GM19438 (cell line): ENCODE measurements around the gene HIGD1A.

ENCODE experiments used
- ATAC-seq: cut with Tn5 transposase; IDR thresholded peaks from one replicate; pipeline ENCODE4 v1.9.1; 2021; ENCODE audit warnings: low read depth; ENCODE audit not compliant: unreplicated experiment

HIGD1A gene

GRCh38 chr3:42804106-42804830 lies at the start of gene HIGD1A:
Gene HIGD1A, minus strand, starts transcription at chr3:42804490. Its CDS starts 10,237 bp downstream, at chr3:42794253.
- ATAC-seq: peak; percentile 99

- no peak for ATAC-seq
These were observed 49.5 kb upstream of the HIGD1A start for GRCh38 chr3:42853739-42854302.

DNA sequence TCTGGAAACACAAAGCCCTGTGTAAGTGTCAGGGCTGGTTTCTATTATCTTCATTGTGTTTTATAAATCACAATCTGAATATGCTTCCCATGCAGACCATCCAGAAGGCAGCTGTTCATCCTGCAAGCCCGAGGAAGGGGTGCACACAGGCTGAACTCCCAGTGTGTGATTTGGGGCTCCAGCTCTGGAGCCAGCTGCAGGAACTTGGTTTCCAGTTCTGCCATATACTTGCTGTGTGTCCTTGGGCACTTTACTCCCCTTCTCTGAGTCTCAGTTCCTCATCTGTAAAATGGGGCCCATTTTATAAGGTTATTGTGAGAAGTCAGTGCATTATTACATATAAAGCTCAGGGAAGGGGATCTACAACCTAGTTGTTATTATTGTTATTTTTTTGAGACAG lies 48.8 kb upstream of the HIGD1A start:
- ATAC-seq: no peak

- no peak for ATAC-seq
These were observed 48.2 kb upstream of the HIGD1A start for GRCh38 chr3:42852441-42852840.

GRCh38 chr3:42851228-42851834 lies 47.0 kb upstream of the HIGD1A start:
- ATAC-seq: no peak

GRCh38 chr3:42850263-42850662 lies 46.0 kb upstream of the HIGD1A start:
- ATAC-seq: no peak

GRCh38 chr3:42849017-42849416 lies 44.7 kb upstream of the HIGD1A start:
- no peak for ATAC-seq

DNA sequence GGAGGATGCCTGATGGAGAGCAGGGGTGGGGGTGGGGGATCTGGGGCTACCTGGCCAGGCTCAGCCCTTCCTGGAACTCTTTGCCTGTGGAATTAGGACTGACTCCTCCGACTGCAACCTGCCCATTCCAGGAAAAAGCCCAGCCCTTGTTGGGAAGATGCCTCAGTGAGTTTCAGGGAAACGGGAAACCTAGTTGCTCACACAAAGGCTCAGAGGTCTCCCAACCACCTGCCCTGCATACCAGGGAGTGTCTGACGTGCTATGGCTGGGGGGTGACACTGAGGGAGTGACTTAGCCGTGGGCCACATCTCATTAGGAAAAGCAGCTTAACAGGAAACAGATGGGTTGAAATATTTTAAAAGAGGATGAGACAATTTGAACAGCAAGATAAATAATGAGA lies 43.4 kb upstream of the HIGD1A start:
- no peak for ATAC-seq

DNA sequence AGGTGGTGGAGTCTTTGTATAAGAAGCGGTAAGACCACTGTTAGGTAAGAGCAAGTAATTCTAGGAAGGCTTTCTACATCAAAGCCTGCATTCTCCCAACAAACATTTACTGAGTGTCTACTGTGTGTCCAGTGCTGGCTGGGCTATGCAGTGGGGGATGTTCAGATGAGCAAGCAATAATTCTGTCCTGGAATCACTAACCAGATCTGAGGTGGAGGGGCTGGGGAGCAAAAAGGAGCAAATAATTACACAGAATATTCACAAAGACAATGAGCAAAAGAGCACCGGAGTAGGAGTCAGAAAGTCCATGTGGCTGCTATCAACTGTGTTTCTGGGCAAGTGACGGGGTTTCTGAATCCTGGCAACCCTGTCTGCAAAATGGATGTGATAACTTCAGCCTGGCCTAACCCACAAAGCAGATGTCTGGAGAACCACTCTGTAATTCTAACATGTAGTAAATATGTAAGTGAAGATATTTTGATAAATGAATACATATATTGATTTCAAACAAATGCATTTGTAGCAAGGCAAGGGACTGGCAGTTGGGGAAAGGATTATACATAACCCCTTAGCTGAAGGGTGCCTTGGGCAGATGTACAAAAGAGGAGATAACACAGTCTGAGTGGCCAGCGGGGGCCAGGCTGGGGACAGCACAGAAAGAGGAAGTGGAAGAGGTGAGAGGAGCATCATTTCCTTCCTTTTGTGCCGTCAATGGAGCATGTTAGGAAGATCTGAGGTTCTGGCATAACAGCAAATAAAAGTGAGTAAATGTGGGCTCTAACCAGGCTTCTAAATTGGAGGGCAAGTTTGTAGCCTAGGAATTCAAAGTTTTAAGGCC lies 42.6 kb upstream of the HIGD1A start:
- no peak for ATAC-seq

GRCh38 chr3:42844815-42845214 lies 40.5 kb upstream of the HIGD1A start:
- no peak for ATAC-seq

DNA sequence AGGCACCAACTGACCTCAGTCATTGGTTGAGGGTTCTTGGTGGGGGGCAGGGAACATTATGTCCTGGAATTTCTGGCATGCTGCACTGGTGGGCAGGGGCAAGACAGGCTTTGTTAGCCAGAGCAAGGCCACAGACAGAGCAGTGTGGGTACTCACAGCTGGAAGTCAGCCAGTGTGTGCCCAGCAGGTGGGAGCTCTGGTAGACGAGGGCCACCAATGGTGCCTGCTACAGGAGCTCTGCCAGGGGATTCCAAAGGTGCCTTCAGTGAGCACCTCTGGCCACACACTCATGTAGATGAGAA lies 40.1 kb upstream of the HIGD1A start:
- no peak for ATAC-seq

GRCh38 chr3:42843713-42844411 lies 39.6 kb upstream of the HIGD1A start:
- no peak for ATAC-seq

- ATAC-seq: no peak
These were observed 37.0 kb upstream of the HIGD1A start for GRCh38 chr3:42841332-42841731.

DNA sequence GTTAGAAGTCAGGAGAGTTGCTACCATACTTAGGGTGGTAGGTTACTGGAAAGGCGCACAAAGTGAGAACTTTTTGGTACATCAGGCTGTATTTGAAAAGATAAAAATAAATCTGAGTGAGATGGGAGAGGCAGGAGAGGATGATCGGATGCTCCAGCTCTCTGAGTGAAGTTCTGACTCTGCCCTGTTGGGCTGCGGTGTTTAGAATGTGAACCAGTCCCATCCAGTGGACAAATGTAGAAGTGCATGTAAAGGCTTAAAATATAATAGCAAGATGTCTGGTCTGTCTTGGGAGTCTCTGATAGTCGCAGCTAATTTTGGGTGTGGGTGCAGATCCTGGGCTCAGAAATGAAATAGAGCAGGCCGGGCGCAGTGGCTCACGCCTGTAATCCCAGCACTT lies 35.3 kb upstream of the HIGD1A start:
- peak; percentile 81 for ATAC-seq

GRCh38 chr3:42838571-42838970 lies 34.3 kb upstream of the HIGD1A start:
- no peak for ATAC-seq

GRCh38 chr3:42836150-42837123 lies 32.1 kb upstream of the HIGD1A start:
- no peak for ATAC-seq

- no peak for ATAC-seq
These were observed 27.0 kb upstream of the HIGD1A start for GRCh38 chr3:42831321-42831713.

DNA sequence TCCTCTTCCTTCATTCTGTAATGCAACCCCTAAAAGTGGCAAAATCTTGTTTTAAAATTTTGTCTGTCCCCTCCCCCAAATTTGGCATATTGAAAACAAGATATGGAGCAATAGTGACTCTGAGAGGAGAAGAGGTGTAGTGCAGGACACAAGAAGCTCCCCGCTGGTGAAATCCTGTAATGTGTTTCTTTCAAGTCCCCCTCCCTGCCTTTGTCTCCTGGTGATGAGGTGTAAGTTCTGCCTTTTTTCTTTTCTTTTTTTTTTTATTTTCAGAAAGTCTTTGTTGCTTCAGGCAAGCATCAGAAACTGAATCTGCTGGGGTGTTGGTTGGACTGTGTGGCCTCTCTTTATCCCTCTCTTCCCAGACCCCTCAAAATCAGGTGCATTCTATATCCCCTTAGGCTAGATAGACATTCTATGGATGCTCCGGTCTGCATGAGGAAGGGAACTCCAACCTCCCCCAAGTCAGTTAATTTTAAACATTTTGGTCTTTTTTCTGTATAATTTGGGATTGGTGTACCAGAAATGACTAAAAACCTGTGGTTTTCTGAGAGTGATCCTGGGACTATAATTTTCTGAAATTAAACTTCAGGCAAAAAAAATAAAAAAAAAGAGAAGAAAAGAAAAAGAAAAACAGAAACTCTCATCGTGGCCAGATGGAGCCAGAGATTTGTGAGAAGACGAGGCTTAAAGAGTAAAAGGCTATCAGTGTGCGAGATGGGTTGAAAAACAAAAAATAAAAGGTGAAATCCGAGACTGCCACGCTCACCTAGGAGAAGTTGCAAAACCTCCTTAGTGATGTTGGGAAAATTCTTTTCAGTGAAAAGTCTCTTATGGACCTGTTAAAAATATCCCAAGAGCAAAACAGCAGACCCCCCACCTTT lies 26.4 kb upstream of the HIGD1A start:
- no peak for ATAC-seq
